Inflammatory macrophage treated with lipopolysaccharide for 4 hours (primary cell): ENCODE data around the gene TJAP1.
A peak's percentile ranks its signal among the peaks of the same experiment; 100 is the strongest.
"Not testable (repeated sequence)": the region's sequence is repeated elsewhere in the genome, so short reads cannot be mapped to it uniquely, and the experiment has no call there.

ENCODE experiments used
- DNase-seq: peaks from one replicate; pipeline ENCODE4 v3.0.0-alpha.2; 2020

Gene TJAP1

DNA sequence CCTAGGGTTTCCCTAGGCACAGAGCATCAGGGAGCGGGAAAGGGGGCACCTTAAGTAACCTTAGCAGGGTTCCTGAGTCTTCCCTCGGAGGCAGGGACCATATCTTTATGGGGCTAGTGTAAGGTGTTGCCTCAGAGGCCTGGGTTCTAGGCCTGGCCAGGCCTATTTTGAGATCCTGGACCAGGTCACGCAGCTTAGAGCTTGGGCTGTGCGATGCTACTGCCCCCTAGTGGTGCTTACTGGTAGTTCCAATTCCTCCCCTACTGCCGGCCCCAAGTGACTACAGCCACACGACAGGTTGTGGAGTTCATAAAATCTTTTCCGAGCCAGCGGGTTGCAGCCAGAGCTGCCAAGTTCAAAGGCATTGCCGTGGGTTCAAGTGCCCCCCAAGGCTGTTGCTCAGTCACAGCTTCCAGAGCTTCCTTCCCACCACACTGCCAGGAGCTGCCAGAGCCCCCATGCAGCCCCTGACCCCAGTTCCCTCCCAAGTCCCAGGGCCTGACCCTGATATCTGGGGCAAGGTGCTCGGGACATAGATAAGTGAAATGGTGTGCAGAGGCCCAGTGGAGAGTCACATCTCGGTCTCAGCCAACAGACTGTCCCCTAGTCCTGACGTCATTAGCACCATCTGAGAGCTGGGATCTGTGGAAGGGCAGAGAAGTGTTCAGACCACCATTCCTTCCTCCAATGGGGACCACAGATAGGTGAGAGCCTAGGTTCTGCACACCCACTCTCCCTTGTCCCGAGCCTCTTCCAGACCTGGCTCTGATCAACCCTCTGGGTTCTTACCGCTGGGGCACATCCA is 29.5 kb downstream of the TJAP1 start:
- peak; percentile 80 for DNase-seq

- no peak for DNase-seq
These were observed 31.2 kb downstream of the TJAP1 start for GRCh38 chr6:43508481-43509141.

DNA sequence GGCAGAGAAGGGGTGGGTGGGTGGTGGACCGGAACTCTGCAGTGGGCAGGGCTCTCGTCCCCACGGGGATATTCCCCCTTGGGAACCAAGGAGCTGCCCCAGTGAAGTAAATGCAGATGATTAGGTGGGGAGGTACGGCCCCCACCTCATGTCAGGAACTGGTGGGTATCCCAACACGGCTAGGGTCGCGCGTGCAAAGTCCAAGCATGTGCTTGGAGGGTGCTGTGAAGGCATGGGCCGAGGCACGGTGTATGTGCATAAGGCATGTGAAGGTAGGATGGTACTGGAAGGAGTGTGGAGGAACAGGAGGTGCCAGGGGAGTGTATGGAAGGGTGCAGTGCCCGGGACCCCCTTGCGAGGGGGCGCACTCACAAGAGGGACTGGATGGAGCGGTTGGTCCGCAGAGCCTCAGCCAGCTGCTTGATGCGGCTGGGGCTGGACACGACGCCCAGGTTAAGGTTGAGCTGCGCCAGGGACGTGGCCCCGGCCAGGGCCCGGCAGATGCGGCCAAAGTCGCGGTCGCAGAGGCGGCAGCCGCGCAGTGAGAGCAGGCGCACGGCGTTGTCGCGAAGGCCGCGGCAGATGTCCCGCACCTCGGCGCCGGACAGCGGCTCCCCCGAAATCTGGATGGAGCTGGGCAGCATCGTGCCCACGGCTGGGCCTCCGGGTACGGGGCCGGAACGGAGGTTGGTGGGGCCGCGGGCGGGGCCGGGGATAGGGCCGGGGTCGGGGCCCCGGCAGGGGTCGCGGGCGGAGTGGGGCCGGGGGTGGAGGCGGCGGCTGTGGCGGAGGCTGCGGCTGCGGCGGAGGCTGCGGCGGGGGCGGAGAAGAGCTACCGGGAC is 32.0 kb downstream of the TJAP1 start:
- DNase-seq, result peak; percentile 5

GRCh38 chr6:43509984-43510826 is 32.8 kb downstream of the TJAP1 start, which contains the start of gene LRRC73:
LRRC73 (minus strand) TSS chr6:43510346; CDS start chr6:43509785, 561 bp downstream.
- DNase-seq, result peak; percentile 78

GRCh38 chr6:43510827-43511163 is 33.4 kb downstream of the TJAP1 start:
- no peak for DNase-seq

DNA sequence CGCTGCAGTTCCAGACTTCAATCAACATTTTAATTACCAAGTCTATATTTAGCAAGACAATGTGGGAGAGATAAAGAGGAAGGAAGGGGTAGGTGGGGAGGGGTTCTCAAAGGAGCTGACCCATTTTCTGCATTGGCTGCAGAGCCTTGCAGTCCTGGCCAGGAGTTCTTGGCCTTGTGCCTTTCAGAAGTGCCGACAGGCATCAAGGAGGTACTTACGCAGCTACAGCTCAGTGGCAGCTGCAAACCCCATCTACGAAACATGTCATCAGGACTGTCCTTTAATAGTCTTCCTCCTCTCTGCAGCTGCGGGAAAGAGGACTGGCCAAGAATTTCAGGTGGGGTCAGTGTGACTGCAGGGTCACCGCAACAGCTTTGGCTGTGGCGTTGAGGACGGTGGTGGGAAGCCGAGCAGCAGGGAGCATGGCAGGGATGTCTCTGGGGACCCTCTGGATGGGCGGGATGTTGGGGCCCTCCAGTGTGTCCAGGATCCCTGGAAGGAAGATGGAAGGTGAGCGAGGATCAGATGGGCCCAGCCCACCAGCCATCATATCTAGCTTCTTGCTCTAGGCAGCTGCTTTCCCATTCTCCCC is 34.5 kb downstream of the TJAP1 start:
- no peak for DNase-seq

- no peak for DNase-seq
These were observed 38.4 kb downstream of the TJAP1 start for GRCh38 chr6:43515808-43516207.

GRCh38 chr6:43516367-43516696 is 39.0 kb downstream of the TJAP1 start:
- DNase-seq, result no peak

GRCh38 chr6:43516697-43517504 is 39.5 kb downstream of the TJAP1 start, which contains the start of the genes POLR1C and YIPF3:
POLR1C (plus strand) TSS chr6:43517089; CDS start chr6:43517110, 21 bp downstream.
YIPF3 (minus strand) TSS chr6:43516926; CDS start chr6:43516807, 119 bp downstream.
- peak; percentile 99 for DNase-seq

DNA sequence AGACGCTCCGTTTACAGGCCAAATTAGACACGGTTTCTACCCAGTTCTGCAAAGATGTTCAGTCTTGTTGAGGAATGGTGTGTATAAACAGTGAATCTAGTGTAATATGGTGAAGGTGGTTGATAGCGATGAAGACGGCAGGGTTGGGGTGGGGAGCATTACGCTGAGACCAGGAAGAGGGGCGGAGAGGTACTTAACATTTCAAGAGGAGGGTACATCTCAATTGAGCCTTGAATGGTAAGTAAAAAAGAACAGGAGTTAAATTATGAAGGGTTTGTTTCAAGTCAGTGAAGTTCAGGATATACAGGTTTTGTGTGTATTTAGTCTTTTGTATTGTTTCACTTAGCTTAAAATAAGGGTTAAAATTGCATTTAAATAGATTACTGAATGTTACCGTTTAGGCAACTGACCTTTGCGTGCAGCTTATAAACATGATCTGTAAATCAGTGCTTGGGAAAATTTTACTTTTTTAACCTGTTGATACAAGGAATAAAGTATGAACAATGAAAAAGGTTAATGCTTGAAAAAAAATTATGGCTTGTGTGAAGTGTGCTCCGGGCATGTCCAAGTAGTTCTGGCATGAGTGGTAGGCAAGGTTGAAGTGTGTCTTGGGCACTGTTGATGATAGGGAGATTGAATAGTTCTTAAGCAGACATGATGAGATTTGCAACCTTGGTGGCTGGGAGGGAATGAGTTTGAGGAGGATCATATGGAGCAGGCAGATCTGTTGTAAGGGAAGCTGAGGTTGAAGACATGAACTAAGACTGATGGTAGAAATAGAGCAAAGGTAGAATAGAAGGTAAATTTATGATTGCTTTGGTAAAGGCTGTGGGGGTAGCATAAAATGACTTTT is 40.4 kb downstream of the TJAP1 start:
- no peak for DNase-seq

- DNase-seq, result no peak
These were observed 42.7 kb downstream of the TJAP1 start for GRCh38 chr6:43520097-43520496.

GRCh38 chr6:43521836-43522235 is 44.5 kb downstream of the TJAP1 start:
- no peak for DNase-seq

DNA sequence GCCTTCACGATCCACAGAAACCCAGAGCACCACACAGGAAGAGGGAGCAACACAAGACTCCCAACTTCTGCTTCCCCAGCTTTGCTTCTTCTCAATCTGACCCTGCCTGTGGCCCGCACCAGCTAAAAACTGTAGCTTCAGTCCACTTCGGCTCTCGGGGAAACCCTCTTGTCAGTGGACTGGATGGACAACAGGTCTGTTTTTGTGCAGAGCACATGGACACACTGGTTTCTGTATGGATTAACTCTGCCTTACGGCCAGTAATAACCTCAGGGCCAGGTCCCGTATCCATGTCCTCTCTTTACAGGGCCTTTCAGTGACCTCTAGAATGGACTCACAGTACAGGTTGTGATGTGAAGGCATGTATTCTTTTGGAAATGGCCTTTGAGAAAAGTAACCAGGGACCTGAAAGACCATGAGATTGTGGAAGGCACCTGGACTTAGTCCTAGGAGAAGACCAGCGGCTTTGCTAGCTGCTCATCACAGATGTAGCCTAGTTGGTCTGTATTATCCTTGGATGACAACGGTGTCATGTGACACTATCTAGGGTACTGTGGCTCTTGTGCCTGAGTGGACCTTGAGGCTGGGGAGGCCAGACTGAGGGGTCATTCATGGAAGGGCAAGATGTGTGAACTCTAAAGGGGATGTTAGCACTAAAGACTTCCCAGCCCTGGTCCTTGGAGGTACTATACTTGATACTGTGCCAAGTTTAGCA is 45.3 kb downstream of the TJAP1 start:
- DNase-seq, result no peak

DNA sequence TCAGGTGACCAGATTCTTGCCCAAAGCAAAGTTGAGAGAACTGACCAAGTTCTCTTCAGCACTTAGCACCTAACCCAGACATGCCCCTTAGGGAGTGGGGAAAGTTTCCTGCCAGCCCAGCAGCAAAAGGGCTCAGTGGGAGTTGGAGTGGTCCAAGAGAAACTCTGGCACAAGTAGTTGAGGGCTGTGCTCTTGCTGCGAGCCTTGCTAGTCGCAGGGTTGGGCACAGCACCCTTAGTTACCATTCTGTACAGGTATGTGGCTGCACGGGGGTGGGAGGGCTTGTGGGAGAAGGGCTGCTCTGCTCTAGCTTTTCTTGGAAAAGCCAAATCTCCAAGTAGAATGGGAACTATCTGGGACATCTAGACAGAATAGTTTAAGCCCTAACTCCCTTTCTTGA is 45.9 kb downstream of the TJAP1 start:
- DNase-seq, result no peak

GRCh38 chr6:43524483-43524961 is 47.2 kb downstream of the TJAP1 start:
- DNase-seq, result no peak

DNA sequence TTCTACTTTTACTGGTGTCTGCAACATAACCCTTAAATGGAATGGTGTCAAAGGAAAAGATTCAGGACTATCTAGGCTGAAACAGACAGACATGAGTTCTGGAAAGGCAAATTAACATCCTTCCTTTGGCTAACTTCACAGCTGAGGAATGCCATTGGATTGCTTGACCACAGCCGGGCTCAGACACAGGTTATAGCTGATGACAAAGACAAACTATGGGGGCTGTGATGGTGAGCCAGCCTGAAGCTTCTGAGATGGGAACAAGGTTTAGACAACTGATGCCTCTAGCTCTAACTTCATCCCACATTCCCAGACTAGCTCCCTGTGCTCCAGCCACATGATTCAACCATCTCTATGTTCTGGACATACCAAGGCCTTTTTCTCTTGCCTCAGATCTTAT is 54.8 kb downstream of the TJAP1 start:
- DNase-seq, result no peak

GRCh38 chr6:43538986-43539385 is 61.6 kb downstream of the TJAP1 start:
- not testable (repeated sequence) for DNase-seq

DNA sequence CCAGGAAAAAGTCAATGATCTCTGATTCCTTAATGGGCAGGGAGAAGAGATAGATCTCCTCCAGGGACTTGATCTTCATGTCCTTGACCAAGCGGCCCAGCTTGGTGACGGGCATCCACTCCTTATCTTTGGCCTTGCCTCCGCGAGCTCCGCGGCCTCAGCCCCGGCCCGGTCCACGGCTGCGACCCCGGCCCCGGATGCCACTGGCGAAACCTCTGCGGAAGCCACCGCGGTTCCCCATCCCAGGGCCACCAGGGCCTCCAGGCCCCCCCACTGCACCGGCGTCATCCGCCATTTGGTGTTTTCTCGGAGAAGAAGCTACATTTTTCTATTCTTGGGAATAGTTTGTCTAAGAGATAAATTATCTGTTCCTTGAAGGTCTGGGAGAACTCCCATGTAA is 62.0 kb downstream of the TJAP1 start:
- not testable (repeated sequence) for DNase-seq

DNA sequence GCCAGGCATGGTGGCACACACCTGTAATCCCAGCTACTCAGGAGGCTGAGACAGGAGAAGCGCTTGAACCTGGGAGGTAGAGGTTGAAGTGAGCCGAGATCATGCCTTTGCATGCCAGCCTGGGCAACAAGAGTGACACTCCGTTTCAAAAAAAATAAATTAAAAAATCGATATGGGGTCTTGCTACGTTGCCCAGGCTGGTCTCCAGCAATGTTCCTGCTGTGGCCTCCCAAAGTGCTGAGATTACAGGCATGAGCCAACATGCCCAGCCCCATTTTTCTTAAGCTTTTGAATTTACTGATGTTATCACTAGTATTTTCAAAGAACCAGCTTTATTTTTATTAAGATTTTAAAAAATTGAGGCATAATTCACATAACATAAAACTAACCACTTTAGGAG is 63.1 kb downstream of the TJAP1 start:
- DNase-seq, result no peak
